Heart right ventricle (tissue), 16 donors: ENCODE data around the gene CGGBP1. TPM values are rescaled to one million over a fixed set of nuclear protein-coding genes. Genes with fewer than 3 reads are reported as not detected.

ENCODE experiments used
- ATAC-seq, 8 donors: fragments of 200-7000 bp; cut with Tn5 transposase; one replicate each; pipeline ENCODE4 v1.9.1; 2020; ENCODE audit warnings: mild to moderate bottlenecking in 8 of 8, moderate library complexity in 8 of 8, moderate number of reproducible peaks in 1 of 8
- DNase-seq, 2 donors: peaks; one replicate each; pipeline ENCODE4 v3.0.0-alpha.2; 2020
- H3K27ac ChIP-seq, 10 donors: fragments of 200-600 bp; sonication (generic) in 2 of 10; one replicate each; pipeline versions ENCODE4 v1.5.0 to v1.8.0; 2020 to 2022; ENCODE audit warnings: mild to moderate bottlenecking in 3 of 10
- H3K27me3 ChIP-seq, 7 donors: fragments of 200-600 bp; one replicate each; pipeline ENCODE4 v1.8.0; 2021 to 2022; ENCODE audit warnings: mild to moderate bottlenecking in 2 of 7
- H3K36me3 ChIP-seq, 9 donors: fragments of 200-600 bp; sonication (generic) in 1 of 9; one replicate each; pipeline versions ENCODE4 v1.5.0 to v1.8.0; 2020 to 2022; ENCODE audit warnings: mild to moderate bottlenecking in 2 of 9
- H3K4me1 ChIP-seq, 9 donors: fragments of 200-600 bp; sonication (generic) in 1 of 9; one replicate each; pipeline versions ENCODE4 v1.5.0 to v1.8.0; 2020 to 2022; ENCODE audit warnings: mild to moderate bottlenecking in 4 of 9
- H3K4me3 ChIP-seq, 10 donors: fragments of 200-600 bp; sonication (generic) in 2 of 10; one replicate each; pipeline versions ENCODE4 v1.5.0 to v1.8.0; 2020 to 2022; ENCODE audit warnings: mild to moderate bottlenecking in 7 of 10, moderate library complexity in 2 of 10
- H3K9me3 ChIP-seq, 11 donors: fragments of 200-600 bp in 10 of 11; sonication (generic) in 2 of 11; one replicate each; pipeline versions ENCODE4 v1.5.0 to v1.8.0; 2013 to 2022; ENCODE audit warnings: mild to moderate bottlenecking in 2 of 11, control low read depth in 1 of 11, moderate library complexity in 1 of 11
- WGBS, 2 donors: extraction: QIAGEN DNeasy Blood & Tissue Kit; methylation state at CpG; one replicate each; pipeline ENCODE4 v1.1.7; 2013; ENCODE audit warnings: inconsistent platforms in 1 of 2; 5-methylcytosine and 5-hydroxymethylcytosine counted together
- intact Hi-C, 10 donors: fragments of 100-400 bp; cut with DNase I; formaldehyde crosslinking; loops; one replicate each; pipeline versions ENCODE4 v1.11.1 to v1.14.2; 2022
- polyA plus RNA-seq, 2 donors: library from polyadenylated mRNA; stranded (reverse); fragments of 200-250 nt; gene quantifications; one replicate each; pipeline ENCODE4 v1.2.3, GENCODE V29; 2013
- total RNA-seq, 10 donors: library from RNA; stranded (reverse); fragmentation: NEBNext Ultra II Directional in 3 of 10; extraction: Animal tissue kit (Norgen Biotek cat#: 25700) in 3 of 10; gene quantifications; one replicate each; pipeline versions ENCODE4 v1.2.1 to v1.2.4, GENCODE V29; 2021 to 2023
- TF ChIP-seq, protein P1 (sequence below), 9 donors: fragments of 200-600 bp; sonication (generic) in 2 of 9; IDR thresholded peaks; one replicate each; pipeline versions ENCODE4 v1.5.0 to v1.8.0; 2021 to 2022; ENCODE audit warnings: antibody characterized with exemption in 9 of 9, mild to moderate bottlenecking in 5 of 9, moderate library complexity in 1 of 9
- donor health status: Arrhythmogenic right ventricular cardiomyopathy.
- donor health status: ischemic (EF 13 %, LVEDD 7.1; RV severe dilation, severe dysfunction).
- donor health status: healthy with polysubstance abuse.
- donor health status: DM: no; HTN: yes; CAD: no.
- donor health status: DM: no; HTN: no; CAD: no.
- donor health status: ischemic (EF 25% LVEDD 6.9; RV normal size, moderate dysfunction).
- donor health status: ischemic (EF 25% LVEDD 5.7; RV mildly dilated, moderate dysfunction).
- donor health status: healthy.
- donor health status: DM: yes; HTN: yes; CAD: no.
- donor health status: Ischemic cardiomyopathy.
- donor health status: ischemic (EF 35%, LVEDD 5.7; RV mildly dilated, moderate dysfunction).
- donor health status: nonischemic (EF 11% LVEDD 7.7; RV severe dilation, severe dysfunction).
- donor health status: DM: yes; HTN: yes; CAD: no.
- donor health status: PGD.
- donor health status: ischemic (EF 29% LVEDD 5.4; RV normal size, mild dysfunction).
- donor health status: nonischemic (EF 23%, LVEDD 6.1; RV moderate dilation, normal function).

CGGBP1 gene
- total and polyA plus RNA-seq, 12 donors, result 28.1 to 63.0 (median 44.4) TPM

DNA sequence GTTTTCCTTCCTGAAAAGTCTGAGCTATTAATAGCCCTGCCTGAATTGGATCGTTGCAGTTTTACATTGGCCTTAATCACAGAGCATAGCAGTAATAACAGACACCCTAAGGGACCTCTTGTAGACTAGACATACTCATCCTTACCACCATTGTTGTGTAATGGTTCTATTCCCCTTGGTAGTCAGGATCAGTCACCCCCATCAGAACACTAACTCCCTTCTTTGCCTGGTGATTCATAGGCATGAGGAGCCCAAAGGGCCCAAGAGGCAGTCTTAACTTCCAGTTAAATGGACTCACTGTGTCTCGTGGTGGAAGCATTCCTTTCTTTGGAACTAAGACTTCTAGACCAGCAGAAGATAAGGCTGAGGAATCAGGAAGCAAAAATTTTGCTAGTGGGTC, 20.2 kb downstream of the CGGBP1 start:
- DNase-seq, result no peak
- Histone ChIP-seq H3K9me3 (no peaks in the 10 kb centered on the region), H3K27me3 (no peaks in the 10 kb centered on the region), H3K4me3 (no peak overlapping the region), H3K36me3 (no peaks in the 10 kb centered on the region), H3K27ac (no peak overlapping the region), H3K4me1 (peaks cover 0 to 6% (median 0%) of the 10 kb centered on the region in 9 donors)
- ATAC-seq, result peak in 1 of 8 donors; percentile 35
- WGBS, 2 donors, result 34 to 39% methylated on average over 2 of the region's 2 CpGs
- TF ChIP-seq, protein P1, sequence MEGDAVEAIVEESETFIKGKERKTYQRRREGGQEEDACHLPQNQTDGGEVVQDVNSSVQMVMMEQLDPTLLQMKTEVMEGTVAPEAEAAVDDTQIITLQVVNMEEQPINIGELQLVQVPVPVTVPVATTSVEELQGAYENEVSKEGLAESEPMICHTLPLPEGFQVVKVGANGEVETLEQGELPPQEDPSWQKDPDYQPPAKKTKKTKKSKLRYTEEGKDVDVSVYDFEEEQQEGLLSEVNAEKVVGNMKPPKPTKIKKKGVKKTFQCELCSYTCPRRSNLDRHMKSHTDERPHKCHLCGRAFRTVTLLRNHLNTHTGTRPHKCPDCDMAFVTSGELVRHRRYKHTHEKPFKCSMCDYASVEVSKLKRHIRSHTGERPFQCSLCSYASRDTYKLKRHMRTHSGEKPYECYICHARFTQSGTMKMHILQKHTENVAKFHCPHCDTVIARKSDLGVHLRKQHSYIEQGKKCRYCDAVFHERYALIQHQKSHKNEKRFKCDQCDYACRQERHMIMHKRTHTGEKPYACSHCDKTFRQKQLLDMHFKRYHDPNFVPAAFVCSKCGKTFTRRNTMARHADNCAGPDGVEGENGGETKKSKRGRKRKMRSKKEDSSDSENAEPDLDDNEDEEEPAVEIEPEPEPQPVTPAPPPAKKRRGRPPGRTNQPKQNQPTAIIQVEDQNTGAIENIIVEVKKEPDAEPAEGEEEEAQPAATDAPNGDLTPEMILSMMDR (IDR thresholded peaks at IDR 0.05), result no peak
- intact Hi-C loops, result no loop called here

DNA sequence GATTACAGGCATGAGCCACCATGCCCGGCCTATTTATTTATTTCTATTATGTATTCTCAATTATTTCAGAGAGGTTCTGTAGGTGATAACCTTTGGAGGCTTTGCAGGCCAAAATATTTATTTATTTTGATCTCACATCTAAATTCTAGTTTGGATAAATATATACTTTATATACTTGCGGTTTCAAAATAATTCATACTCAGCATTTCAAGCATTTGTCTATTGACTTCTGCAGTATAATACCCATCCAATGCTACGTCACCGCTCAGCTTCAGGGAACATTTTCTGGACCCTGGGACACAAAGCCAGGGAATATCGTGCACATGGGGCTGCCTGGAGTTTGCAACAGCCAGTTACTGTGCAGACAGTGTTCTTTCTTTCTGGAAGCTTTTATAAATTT, 22.6 kb downstream of the CGGBP1 start:
- Histone ChIP-seq H3K36me3 (no peaks in the 10 kb centered on the region), H3K9me3 (no peaks in the 10 kb centered on the region), H3K27ac (no peak overlapping the region), H3K27me3 (no peaks in the 10 kb centered on the region), H3K4me1 (peaks cover 0 to 20% (median 8%) of the 10 kb centered on the region in 9 donors), H3K4me3 (no peak overlapping the region)
- DNase-seq (no peak), ATAC-seq (no peak)
- 81 to 98% methylated on average over 5 of the region's 5 CpGs for WGBS, 2 donors
- intact Hi-C loops, result no loop called here
- TF ChIP-seq, protein P1 (IDR thresholded peaks at IDR 0.05), result no peak

DNA sequence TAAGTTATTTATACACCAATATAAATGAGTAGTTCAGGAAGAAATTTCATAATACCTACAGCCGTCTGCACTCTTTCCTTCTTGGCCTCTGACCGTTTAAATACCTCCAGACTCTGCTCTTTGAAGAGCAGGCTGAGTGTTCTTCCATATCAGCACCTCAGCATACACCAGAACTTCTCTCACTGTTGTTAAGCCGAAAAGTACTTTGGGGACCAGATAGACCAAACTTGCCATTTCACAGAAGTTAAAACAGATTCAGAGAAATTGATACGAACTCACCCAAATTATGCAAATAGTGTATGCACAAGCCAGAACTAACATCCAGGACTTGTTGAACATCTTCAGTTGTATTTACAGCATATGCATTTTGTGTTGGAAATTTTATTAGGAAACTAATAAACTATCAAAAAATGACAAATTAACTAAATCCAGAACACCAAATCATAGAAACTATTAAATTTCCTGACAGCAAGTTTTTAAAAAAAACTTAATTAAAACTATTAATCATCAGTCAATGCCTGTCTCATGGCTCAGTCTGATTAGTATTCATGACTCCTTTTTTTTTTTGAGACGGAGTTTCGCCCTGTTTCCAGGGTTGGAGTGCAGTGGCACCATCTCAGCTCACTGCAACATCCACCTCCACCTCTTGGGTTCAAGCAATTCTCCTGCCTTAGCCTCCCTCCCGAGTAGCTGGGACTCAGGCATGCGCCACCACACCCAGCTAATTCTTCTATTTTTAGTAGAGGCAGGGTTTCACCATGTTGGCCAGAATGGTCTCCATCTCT, 24.1 kb downstream of the CGGBP1 start:
- no peak overlapping the region for H3K27ac ChIP-seq
- no peaks in the 10 kb centered on the region for H3K9me3 ChIP-seq
- no peaks in the 10 kb centered on the region for H3K27me3 ChIP-seq
- H3K36me3 ChIP-seq, result no peaks in the 10 kb centered on the region
- intact Hi-C loops, result no loop called here
- DNase-seq (no peak), ATAC-seq (no peak)
- WGBS, 2 donors, result 77 to 81% methylated on average over 8 of the region's 8 CpGs
- TF ChIP-seq, protein P1 (IDR thresholded peaks at IDR 0.05), result no peak
- H3K4me1 ChIP-seq, result peaks cover 0 to 27% (median 15%) of the 10 kb centered on the region in 9 donors
- H3K4me3 ChIP-seq, result no peak overlapping the region

DNA sequence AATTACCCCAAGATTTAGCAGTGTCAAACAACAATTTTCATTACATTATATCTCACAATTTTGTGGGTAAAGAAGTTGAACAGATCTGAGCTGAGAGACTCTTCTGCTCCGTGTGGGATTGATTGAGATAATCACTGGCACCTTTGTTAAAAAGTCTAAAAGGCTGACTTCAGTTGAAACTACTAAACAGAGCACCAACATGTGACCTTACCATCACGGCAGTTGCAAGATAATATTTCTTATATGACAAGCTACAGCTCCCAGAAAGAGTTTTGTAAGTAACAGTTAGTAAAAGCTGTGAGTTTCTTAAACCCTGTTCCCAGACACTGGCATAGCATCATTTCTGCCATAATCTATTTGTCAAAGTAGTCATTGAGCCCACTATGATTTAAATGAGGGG, 25.0 kb downstream of the CGGBP1 start:
- no peak overlapping the region for H3K4me3 ChIP-seq
- 34 to 44% methylated on average over 2 of the region's 2 CpGs for WGBS, 2 donors
- peaks cover 0 to 2% (median 0%) of the 10 kb centered on the region in 11 donors for H3K9me3 ChIP-seq
- H3K36me3 ChIP-seq, result no peaks in the 10 kb centered on the region
- ATAC-seq (no peak), DNase-seq (no peak)
- intact Hi-C loops, result no loop called here
- peaks cover 0 to 27% (median 15%) of the 10 kb centered on the region in 9 donors for H3K4me1 ChIP-seq
- TF ChIP-seq, protein P1 (IDR thresholded peaks at IDR 0.05), result no peak
- no peaks in the 10 kb centered on the region for H3K27me3 ChIP-seq
- H3K27ac ChIP-seq, result no peak overlapping the region
